Measurements from ENCODE around the gene EVX2.

- no peak for TF ChIP-seq CTCF (IDR thresholded peaks at IDR 0.05)
- TF ChIP-seq POLR2A (IDR thresholded peaks at IDR 0.05) = no peak
- TF ChIP-seq EP300 (IDR thresholded peaks at IDR 0.05) = no peak
Measured at GRCh38 chr2:176080540-176081375, 3.0 kb downstream of the EVX2 start.

All from upper lobe of left lung (tissue), 4 donors.